OCI-LY3 (cell line): ENCODE measurements around the gene NFIC.

Source experiments
- EZH2phosphoT487 ChIP-seq: fragments of 200-600 bp; shearing (Covaris generic); IDR thresholded peaks from 2 replicates; pipeline ENCODE4 v1.6.1; 2018; ENCODE audit warnings: antibody characterized with exemption, mixed run types, low read depth
- TF ChIP-seq, protein P1 (sequence below): fragments of 200-600, 300-600 bp; sonication (generic); IDR thresholded peaks from 2 replicates; pipeline ENCODE4 v1.5.1; 2014; ENCODE audit warnings: antibody characterized with exemption, low read length, low read depth

DNA sequence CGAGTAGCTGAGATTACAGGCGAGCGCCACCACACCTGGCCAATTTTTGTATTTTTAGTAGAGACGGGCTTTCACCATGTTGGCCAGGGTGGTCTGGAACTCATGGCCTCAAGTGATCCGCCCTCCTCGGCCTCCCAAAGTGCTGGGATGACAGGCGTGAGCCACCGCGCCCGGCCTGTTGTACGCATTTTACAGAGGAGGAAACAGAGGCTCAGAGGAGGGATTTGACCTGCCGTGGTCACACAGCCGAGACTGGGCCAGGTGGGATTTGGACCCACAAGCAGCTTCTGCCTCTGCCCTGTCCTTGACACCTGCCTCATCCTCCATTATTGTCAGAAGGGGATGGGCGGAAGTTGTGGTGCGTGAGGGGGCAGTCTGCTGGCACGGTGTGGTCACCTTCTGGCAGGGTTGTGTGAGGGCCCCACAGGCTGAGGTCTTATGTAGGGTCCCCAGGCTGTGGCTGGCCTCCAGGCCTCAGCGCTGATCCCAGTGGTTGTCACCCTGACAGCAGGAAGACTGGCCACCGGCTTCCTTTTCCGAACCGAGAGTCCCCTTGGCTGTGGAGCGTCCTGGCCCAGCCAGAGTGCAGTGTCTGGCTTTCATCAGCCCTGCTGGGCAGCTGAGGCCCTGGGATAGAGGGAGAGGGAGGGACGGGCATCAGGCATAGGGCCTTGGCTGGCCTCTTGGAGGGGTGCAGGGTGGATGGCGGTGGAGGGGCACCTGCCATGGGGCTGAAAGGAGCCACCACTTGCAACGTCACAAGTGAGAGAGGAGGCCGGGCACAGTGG is 20.3 kb downstream of the NFIC start:
- TF ChIP-seq, protein P1, sequence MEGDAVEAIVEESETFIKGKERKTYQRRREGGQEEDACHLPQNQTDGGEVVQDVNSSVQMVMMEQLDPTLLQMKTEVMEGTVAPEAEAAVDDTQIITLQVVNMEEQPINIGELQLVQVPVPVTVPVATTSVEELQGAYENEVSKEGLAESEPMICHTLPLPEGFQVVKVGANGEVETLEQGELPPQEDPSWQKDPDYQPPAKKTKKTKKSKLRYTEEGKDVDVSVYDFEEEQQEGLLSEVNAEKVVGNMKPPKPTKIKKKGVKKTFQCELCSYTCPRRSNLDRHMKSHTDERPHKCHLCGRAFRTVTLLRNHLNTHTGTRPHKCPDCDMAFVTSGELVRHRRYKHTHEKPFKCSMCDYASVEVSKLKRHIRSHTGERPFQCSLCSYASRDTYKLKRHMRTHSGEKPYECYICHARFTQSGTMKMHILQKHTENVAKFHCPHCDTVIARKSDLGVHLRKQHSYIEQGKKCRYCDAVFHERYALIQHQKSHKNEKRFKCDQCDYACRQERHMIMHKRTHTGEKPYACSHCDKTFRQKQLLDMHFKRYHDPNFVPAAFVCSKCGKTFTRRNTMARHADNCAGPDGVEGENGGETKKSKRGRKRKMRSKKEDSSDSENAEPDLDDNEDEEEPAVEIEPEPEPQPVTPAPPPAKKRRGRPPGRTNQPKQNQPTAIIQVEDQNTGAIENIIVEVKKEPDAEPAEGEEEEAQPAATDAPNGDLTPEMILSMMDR: no peak
- no peak for TF ChIP-seq EZH2phosphoT487
